Karpas-422 (cell line): ENCODE results near the gene IL19. TPM values are rescaled to one million over a fixed set of nuclear protein-coding genes. Genes with fewer than 3 reads are reported as not detected.
A peak's percentile ranks its signal among the peaks of the same experiment; 100 is the strongest.

Experiments
- DNase-seq: peaks from one replicate; pipeline ENCODE4 v3.0.0-alpha.2; 2015
- H2AFZ ChIP-seq: fragments of 200-600 bp; sonication (generic); 2 replicates; pipeline ENCODE4 v1.6.1; 2014; ENCODE audit warnings: antibody characterized with exemption, low read length, mixed read lengths
- H3K27ac ChIP-seq: fragments of 200-600 bp; sonication (generic); 2 replicates; pipeline ENCODE4 v1.5.1; 2014; ENCODE audit warnings: mild to moderate bottlenecking, low read length, moderate library complexity
- H3K27me3 ChIP-seq: fragments of 200-600 bp; sonication (generic); 2 replicates; pipeline ENCODE4 v1.6.1; 2014; ENCODE audit warnings: low read length, mixed read lengths
- H3K36me3 ChIP-seq: fragments of 200-600 bp; sonication (generic); 2 replicates; pipeline ENCODE4 v1.6.1; 2014; ENCODE audit warnings: low read length, mixed read lengths; ENCODE audit not compliant: insufficient read depth
- H3K4me1 ChIP-seq: fragments of 200-600 bp; sonication (generic); 2 replicates; pipeline ENCODE4 v1.6.1; 2014; ENCODE audit warnings: mild to moderate bottlenecking, low read length, mixed read lengths
- H3K4me2 ChIP-seq: fragments of 200-600 bp; sonication (generic); 2 replicates; pipeline ENCODE4 v1.6.1; 2014; ENCODE audit warnings: low read length, low read depth, mild to moderate bottlenecking; ENCODE audit not compliant: poor library complexity, severe bottlenecking
- H3K4me3 ChIP-seq: fragments of 200-600 bp; sonication (generic); 2 replicates; pipeline ENCODE4 v1.5.1; 2014; ENCODE audit warnings: mild to moderate bottlenecking, antibody characterized with exemption, low read length, mixed read lengths
- H3K79me2 ChIP-seq: fragments of 200-600 bp; sonication (generic); 2 replicates; pipeline ENCODE4 v1.6.1; 2014; ENCODE audit warnings: mild to moderate bottlenecking, low read length, mixed read lengths
- H3K9ac ChIP-seq: fragments of 200-600 bp; sonication (generic); 2 replicates; pipeline ENCODE4 v1.6.0; 2014; ENCODE audit warnings: low read length
- H3K9me2 ChIP-seq: fragments of 200-600 bp; sonication (generic), shearing (Covaris generic); replicated peaks from 2 replicates; pipeline ENCODE4 v1.6.0; 2014; ENCODE audit warnings: mild to moderate bottlenecking, low read length, moderate library complexity; ENCODE audit not compliant: insufficient read depth
- H3K9me3 ChIP-seq: fragments of 300-700, 200-600 bp; sonication (generic); 2 replicates; pipeline ENCODE4 v1.6.1; 2014; ENCODE audit warnings: low read length, mixed read lengths
- H4K20me1 ChIP-seq: fragments of 200-600 bp; sonication (generic); 2 replicates; pipeline ENCODE4 v1.6.1; 2014; ENCODE audit warnings: mild to moderate bottlenecking, antibody characterized with exemption, low read length, low read depth; ENCODE audit not compliant: insufficient read depth
- total RNA-seq: library from RNA; depleted of rRNA; stranded (reverse); fragments of >200 nt; shearing (Covaris generic); gene quantifications from 2 replicates; pipeline ENCODE4 v1.2.3, GENCODE V29; 2014; ENCODE audit warnings: low replicate concordance

IL19 gene
- total RNA-seq, 1 experiment from 2014 or later = not detected

DNA sequence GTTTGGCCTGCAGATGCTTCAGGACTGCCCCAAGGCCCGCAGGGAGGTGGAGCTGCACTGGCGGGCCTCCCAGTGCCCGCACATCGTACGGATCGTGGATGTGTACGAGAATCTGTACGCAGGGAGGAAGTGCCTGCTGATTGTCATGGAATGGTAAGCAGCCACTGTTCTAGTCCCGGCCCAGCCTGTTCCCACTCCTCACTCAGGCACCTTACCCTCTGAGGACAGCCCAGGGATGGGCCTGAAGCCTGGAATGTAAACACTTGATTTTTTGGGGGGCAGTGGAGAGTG, 41.9 kb upstream of the IL19 start:
- DNase-seq = no peak
- no peaks in the 10 kb centered on the region for H3K9me2 ChIP-seq
- no peak overlapping the region for H2AFZ ChIP-seq
- no peak overlapping the region for H3K4me2 ChIP-seq
- no peaks in the 10 kb centered on the region for H3K36me3 ChIP-seq
- no peak overlapping the region for H3K27ac ChIP-seq
- no peak overlapping the region for H3K4me3 ChIP-seq
- no peaks in the 10 kb centered on the region for H3K79me2 ChIP-seq
- H3K4me1 ChIP-seq = peaks cover 3% of the 10 kb centered on the region; the same call in 1 of the 2 replicates
- peaks cover 39% of the 10 kb centered on the region for H4K20me1 ChIP-seq
- no peak overlapping the region for H3K9ac ChIP-seq
- H3K9me3 ChIP-seq = no peaks in the 10 kb centered on the region
- no peaks in the 10 kb centered on the region for H3K27me3 ChIP-seq

DNA sequence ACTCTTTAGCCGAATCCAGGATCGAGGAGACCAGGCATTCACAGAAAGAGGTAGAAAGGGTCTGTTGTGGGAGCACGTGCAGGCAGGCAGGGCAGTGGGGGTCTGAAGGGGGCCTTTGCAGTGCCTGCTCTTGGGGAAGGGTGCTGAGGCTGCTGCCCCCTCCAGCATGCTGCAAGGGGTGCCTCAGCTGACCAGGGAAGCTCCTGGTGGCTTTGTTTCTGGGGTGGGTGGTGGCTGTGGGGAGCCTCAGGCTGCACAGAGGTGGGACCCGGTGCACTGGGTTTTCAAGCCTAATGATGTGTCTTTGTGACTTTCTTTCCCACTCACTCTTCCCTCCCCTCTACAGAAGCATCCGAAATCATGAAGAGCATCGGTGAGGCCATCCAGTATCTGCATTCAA, 41.5 kb upstream of the IL19 start:
- peaks cover 38% of the 10 kb centered on the region for H4K20me1 ChIP-seq
- no peaks in the 10 kb centered on the region for H3K9me3 ChIP-seq
- no peak for DNase-seq
- no peaks in the 10 kb centered on the region for H3K9me2 ChIP-seq
- no peak overlapping the region for H3K4me3 ChIP-seq
- no peaks in the 10 kb centered on the region for H3K36me3 ChIP-seq
- H3K4me1 ChIP-seq = peaks cover 3% of the 10 kb centered on the region; the same call in 1 of the 2 replicates
- H3K27ac ChIP-seq = no peak overlapping the region
- no peaks in the 10 kb centered on the region for H3K79me2 ChIP-seq
- H2AFZ ChIP-seq = no peak overlapping the region
- H3K27me3 ChIP-seq = no peaks in the 10 kb centered on the region
- no peak overlapping the region for H3K9ac ChIP-seq
- H3K4me2 ChIP-seq = no peak overlapping the region

DNA sequence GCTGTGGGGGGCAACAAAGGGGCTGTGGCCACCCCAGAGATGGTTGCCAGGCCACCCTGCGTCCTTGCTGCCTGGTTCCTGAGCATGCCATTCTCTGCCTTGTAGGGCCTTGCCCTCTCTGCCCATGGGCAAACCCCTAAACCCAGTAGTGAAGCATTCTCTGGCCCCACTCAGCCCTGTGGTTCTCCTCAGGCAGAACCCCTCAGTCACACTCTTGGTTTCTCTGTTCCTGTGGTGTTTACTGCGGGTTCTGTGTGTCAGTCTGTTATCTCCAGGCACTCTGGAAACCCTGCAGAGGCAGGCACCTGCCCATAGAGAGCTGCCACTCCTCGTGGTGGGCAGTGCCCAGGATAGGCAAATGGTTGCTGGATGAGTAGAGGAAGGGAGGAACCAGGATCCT, 41.1 kb upstream of the IL19 start:
- peaks cover 38% of the 10 kb centered on the region for H4K20me1 ChIP-seq
- H3K4me2 ChIP-seq = no peak overlapping the region
- H3K9ac ChIP-seq = no peak overlapping the region
- H3K36me3 ChIP-seq = no peaks in the 10 kb centered on the region
- no peaks in the 10 kb centered on the region for H3K79me2 ChIP-seq
- no peak overlapping the region for H3K27ac ChIP-seq
- DNase-seq = no peak
- no peaks in the 10 kb centered on the region for H3K9me3 ChIP-seq
- H2AFZ ChIP-seq = no peak overlapping the region
- no peak overlapping the region for H3K4me3 ChIP-seq
- no peaks in the 10 kb centered on the region for H3K9me2 ChIP-seq
- peaks cover 3% of the 10 kb centered on the region; the same call in 1 of the 2 replicates for H3K4me1 ChIP-seq
- H3K27me3 ChIP-seq = no peaks in the 10 kb centered on the region

DNA sequence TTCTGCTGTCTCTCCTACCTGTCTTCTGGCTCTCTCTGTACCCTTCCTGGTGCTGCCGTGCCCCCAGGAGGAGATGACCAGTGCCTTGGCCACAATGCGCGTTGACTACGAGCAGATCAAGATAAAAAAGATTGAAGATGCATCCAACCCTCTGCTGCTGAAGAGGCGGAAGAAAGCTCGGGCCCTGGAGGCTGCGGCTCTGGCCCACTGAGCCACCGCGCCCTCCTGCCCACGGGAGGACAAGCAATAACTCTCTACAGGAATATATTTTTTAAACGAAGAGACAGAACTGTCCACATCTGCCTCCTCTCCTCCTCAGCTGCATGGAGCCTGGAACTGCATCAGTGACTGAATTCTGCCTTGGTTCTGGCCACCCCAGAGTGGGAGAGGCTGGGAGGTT, 38.1 kb upstream of the IL19 start:
- Histone ChIP-seq H3K36me3 (no peaks in the 10 kb centered on the region), H4K20me1 (peaks cover 12% of the 10 kb centered on the region; the same call in 1 of the 2 replicates), H3K27ac (no peak overlapping the region), H3K4me3 (no peak overlapping the region), H2AFZ (no peak overlapping the region), H3K9me3 (no peaks in the 10 kb centered on the region), H3K27me3 (no peaks in the 10 kb centered on the region), H3K79me2 (no peaks in the 10 kb centered on the region), H3K4me2 (no peak overlapping the region), H3K9ac (no peak overlapping the region), H3K9me2 (no peaks in the 10 kb centered on the region), H3K4me1 (no peaks in the 10 kb centered on the region)
- DNase-seq = no peak

DNA sequence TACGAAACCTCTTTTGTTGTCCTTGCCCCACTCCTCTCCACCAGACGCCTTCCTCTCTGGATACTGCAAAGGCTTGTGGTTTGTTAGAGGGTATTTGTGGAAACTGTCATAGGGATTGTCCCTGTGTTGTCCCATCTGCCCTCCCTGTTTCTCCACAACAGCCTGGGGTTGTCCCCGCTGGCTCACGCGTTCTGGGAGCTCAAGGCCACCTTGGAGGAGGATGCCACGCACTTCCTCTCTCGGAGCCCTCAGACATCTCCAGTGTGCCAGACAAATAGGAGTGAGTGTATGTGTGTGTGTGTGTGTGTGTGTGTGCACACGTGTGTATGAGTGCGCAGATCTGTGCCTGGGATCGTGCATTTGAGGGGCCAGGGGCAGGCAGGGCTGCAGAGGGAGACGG, 37.6 kb upstream of the IL19 start:
- Histone ChIP-seq H3K27ac (no peak overlapping the region), H4K20me1 (peaks cover 9% of the 10 kb centered on the region; the same call in 1 of the 2 replicates), H3K9me2 (no peaks in the 10 kb centered on the region), H3K4me2 (no peak overlapping the region), H3K4me3 (no peak overlapping the region), H3K4me1 (peaks cover 1% of the 10 kb centered on the region), H3K79me2 (no peaks in the 10 kb centered on the region), H3K36me3 (no peaks in the 10 kb centered on the region), H3K9me3 (no peaks in the 10 kb centered on the region), H3K9ac (no peak overlapping the region), H3K27me3 (no peaks in the 10 kb centered on the region), H2AFZ (no peak overlapping the region)
- DNase-seq = no peak

DNA sequence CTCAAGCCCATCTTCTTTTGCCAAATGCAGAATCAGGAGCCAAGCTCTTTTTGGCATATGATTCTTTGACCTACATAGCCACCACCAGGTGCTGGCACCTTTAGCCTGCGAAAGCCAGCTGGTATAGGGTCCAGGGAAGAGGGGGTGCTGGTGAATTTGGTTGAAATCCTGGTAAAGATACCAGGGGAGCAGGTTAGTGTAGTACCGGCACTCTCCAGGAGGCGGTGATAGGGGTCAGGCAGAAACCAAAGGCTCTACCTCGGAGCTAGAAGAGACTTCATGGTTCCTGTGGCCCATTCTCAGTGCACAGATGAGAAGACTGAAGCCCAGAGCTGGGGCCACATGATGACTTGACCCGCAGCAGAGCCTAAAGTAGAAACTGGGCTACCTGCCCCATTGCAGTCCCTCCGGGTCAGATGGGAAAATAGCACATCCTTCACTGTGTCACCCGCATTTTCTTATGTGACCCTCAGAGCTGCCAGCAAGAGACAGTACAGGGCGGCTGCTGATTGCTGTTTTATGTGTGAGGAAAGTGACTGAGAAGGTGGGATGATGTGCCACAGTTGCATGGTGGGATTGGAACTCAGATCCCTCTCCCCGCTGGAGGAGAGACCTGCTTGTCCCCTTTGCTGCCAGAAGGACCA, 36.0 kb upstream of the IL19 start:
- Histone ChIP-seq H3K9me2 (no peaks in the 10 kb centered on the region), H3K9ac (no peak overlapping the region), H2AFZ (no peak overlapping the region), H3K27me3 (no peaks in the 10 kb centered on the region), H3K79me2 (no peaks in the 10 kb centered on the region), H3K4me1 (peaks cover 17% of the 10 kb centered on the region), H3K4me2 (no peak overlapping the region), H3K9me3 (no peaks in the 10 kb centered on the region), H3K36me3 (no peaks in the 10 kb centered on the region), H3K27ac (no peak overlapping the region), H4K20me1 (peaks cover 8% of the 10 kb centered on the region; the same call in 1 of the 2 replicates), H3K4me3 (no peak overlapping the region)
- peak; percentile 76 for DNase-seq

DNA sequence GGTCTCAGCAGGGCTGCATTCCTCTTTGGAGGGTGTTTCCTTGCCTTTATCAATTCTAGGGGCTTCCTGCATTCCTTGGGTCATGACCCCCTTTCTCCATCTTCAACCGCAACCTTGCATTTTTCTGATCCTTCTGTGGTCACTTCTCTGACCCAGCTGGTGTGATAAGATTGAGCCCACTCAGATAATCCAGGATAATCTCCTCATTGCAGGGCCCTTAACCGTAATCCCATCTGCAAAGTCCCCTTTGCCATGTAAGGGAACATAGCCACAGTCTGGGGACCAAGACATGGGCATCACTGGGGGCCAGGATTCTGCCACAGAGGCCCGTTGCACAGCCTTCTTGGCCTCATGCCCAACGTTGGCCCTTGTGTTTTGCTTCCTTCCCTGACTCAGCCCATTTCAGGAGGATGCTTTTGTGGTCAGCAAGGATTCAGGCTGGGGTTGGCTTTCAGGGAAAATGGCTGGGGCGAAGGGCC, 35.0 kb upstream of the IL19 start:
- no peak overlapping the region for H3K27ac ChIP-seq
- DNase-seq = no peak
- no peaks in the 10 kb centered on the region for H3K36me3 ChIP-seq
- no peaks in the 10 kb centered on the region for H3K9me3 ChIP-seq
- no peak overlapping the region for H3K9ac ChIP-seq
- no peak overlapping the region for H3K4me3 ChIP-seq
- no peaks in the 10 kb centered on the region for H3K27me3 ChIP-seq
- peaks cover 8% of the 10 kb centered on the region; the same call in 1 of the 2 replicates for H4K20me1 ChIP-seq
- no peaks in the 10 kb centered on the region for H3K9me2 ChIP-seq
- H2AFZ ChIP-seq = no peak overlapping the region
- H3K79me2 ChIP-seq = no peaks in the 10 kb centered on the region
- peaks cover 27% of the 10 kb centered on the region for H3K4me1 ChIP-seq
- no peak overlapping the region for H3K4me2 ChIP-seq

DNA sequence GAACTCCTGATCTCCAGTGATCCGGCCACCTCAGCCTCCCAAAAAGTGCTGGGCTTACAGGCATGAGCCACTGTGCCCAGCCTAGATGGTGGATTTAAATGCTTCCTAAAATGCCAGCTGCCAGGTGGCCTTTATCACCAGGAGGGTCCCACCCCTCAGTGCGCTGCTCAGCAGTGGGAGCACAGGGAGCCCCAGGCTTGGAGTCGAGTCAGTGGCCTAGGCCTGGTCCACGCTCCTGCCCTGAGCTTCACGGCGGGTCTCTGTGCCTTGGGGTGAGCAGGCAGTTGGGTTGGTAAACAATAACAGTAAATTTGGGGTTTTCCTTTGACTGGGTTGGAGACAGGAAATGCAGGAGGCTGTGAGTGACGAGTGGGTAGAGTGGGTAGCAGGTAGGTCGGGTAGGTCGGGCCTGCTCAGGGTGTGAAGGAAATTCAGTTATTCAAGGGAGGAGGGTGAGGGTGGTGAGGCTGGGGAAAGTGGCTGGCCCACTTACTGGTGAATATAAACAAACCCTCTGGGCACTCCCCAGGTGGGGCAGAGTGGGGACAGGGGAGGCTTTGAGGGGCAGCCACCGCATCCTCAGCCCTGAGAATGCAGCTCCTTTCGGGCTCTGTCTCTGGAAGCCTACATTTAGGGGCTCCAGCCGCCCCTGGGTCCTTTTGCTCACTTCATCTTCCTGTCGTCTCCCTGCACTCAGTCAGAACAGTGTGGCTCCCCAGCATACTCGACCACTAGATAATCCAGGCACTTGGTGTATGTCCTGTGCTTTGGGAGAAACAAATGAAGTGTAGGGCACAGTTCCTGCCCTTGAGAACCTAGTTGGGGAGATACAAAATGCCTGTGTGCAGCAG, 33.5 kb upstream of the IL19 start:
- Histone ChIP-seq H3K4me3 (no peak overlapping the region), H3K4me2 (no peak overlapping the region), H3K27me3 (no peaks in the 10 kb centered on the region), H3K79me2 (no peaks in the 10 kb centered on the region), H3K9me3 (no peaks in the 10 kb centered on the region), H4K20me1 (peaks cover 8% of the 10 kb centered on the region; the same call in 1 of the 2 replicates), H3K27ac (no peak overlapping the region), H3K36me3 (no peaks in the 10 kb centered on the region), H3K9me2 (no peaks in the 10 kb centered on the region), H3K4me1 (peaks cover 37% of the 10 kb centered on the region), H3K9ac (no peak overlapping the region), H2AFZ (no peak overlapping the region)
- no peak for DNase-seq
